OCI-LY7 (cell line): ENCODE results near the gene C2orf81.

Experiments used
- CTCF ChIP-seq: fragments of 200-600 bp; sonication (generic); conservative IDR thresholded peaks from 2 replicates; pipeline ENCODE4 v1.5.1; 2014; ENCODE audit warnings: mild to moderate bottlenecking, antibody characterized with exemption, low read length, moderate library complexity, mixed read lengths
- EZH2phosphoT487 ChIP-seq: fragments of 200-600 bp; sonication (generic); IDR thresholded peaks from 2 replicates; pipeline ENCODE4 v1.6.1; 2018; ENCODE audit warnings: low read depth, borderline replicate concordance, mild to moderate bottlenecking, mixed run types, antibody characterized with exemption, low read length, moderate library complexity, mixed read lengths

DNA sequence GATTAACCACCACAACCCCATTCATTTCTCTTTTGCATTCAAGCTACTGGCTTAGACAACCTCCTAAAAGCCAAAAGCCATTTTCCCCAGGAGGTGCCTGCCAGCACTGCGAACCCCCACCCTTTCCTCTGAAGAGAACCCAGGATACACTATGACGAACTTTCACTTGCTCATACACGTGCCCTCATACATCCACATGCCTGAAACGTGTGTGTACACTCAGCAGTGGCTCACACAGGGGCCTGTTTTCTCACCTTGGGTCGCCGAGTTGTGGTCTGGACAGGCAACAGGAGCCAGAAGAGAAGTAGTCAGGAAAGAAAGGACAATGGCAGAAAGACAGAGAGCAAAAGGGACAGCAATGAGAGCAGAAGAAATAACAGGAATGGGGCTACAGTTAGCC lies 48.7 kb downstream of the C2orf81 start:
- TF ChIP-seq CTCF (no peak), EZH2phosphoT487 (no peak)
